NB4 (cell line): ENCODE measurements around the gene RTN4RL2.
"Not testable (repeated sequence)": the region's sequence is repeated elsewhere in the genome, so short reads cannot be mapped to it uniquely, and the experiment has no call there.

Source experiments
- DNase-seq: peaks from one replicate; pipeline ENCODE4 v3.0.0; 2010; ENCODE audit warnings: low read depth
- H3K4me3 ChIP-seq: one replicate; pipeline ENCODE4 v1.5.1; 2011; ENCODE audit warnings: mild to moderate bottlenecking, low read depth, low read length, moderate library complexity
- MYC ChIP-seq: IDR thresholded peaks from 2 replicates; pipeline ENCODE4 v1.6.1; 2011; ENCODE audit warnings: low read depth, low read length
- POLR2A ChIP-seq: IDR thresholded peaks from 2 replicates; pipeline ENCODE4 v1.6.1; 2011; ENCODE audit warnings: mild to moderate bottlenecking; ENCODE audit not compliant: insufficient read length; ENCODE audit errors: extremely low read depth
- TF ChIP-seq, protein P1 (sequence below): IDR thresholded peaks from 2 replicates; pipeline ENCODE4 v1.6.1; 2011; ENCODE audit warnings: low read depth, low read length
- TF ChIP-seq, protein P2 (sequence below): IDR thresholded peaks from one replicate; pipeline ENCODE4 v1.5.1; 2012; ENCODE audit warnings: low read depth, low read length

Gene RTN4RL2

DNA sequence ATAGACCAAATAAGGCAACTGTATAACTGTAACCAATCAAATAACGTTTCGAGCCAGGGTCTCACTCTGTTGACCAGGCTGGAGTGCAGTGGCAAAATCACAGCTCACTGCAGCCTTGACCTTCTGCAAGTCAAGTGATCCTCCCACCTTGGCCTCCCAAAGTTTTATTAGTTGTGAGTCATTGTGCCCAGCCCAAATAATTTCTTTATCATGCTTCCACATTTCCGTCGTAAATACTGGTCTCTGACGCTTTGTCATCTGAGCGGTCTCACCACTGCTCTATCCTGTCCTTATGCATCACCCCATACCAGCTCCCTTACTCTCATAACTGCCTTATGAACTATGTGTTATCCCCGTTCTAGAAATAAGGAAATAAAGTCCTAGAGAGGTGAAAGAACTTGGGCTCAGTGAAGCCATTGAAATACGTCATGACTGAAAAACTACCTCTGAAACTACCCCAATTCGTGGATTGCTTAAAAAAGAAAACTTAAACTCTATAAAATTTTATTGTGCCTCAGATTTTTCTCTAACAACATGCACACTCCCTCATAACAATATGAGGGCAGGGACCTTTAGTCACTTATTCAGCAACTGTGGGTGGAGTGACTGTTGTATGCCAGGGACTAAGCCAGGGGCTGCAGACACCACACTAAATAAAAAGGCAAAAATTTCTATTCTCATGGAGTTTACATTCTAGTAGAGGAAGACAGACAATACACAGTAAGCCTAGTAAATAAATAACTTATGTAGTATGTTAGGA lies 15.8 kb upstream of the RTN4RL2 start:
- peak; percentile 92 for DNase-seq
- H3K4me3 ChIP-seq: no peak overlapping the region
- TF ChIP-seq, protein P1, sequence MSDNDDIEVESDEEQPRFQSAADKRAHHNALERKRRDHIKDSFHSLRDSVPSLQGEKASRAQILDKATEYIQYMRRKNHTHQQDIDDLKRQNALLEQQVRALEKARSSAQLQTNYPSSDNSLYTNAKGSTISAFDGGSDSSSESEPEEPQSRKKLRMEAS: no peak
- TF ChIP-seq MYC (no peak), POLR2A (no peak)
- TF ChIP-seq, protein P2, sequence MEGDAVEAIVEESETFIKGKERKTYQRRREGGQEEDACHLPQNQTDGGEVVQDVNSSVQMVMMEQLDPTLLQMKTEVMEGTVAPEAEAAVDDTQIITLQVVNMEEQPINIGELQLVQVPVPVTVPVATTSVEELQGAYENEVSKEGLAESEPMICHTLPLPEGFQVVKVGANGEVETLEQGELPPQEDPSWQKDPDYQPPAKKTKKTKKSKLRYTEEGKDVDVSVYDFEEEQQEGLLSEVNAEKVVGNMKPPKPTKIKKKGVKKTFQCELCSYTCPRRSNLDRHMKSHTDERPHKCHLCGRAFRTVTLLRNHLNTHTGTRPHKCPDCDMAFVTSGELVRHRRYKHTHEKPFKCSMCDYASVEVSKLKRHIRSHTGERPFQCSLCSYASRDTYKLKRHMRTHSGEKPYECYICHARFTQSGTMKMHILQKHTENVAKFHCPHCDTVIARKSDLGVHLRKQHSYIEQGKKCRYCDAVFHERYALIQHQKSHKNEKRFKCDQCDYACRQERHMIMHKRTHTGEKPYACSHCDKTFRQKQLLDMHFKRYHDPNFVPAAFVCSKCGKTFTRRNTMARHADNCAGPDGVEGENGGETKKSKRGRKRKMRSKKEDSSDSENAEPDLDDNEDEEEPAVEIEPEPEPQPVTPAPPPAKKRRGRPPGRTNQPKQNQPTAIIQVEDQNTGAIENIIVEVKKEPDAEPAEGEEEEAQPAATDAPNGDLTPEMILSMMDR: no peak

DNA sequence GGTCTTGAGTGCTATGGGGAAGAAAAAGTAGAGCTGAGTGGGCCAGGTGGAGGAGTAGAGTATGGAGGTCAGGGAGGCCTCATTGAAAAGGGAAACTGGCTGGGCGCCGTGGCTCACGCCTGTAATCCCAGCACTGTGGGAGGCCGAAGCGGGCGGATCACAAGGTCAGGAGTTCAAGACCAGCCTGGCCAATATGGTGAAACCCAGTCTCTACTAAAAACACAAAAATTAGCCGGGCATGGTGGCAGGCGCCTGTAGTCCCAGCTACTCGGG lies 15.3 kb upstream of the RTN4RL2 start:
- peak; percentile 50 for DNase-seq
- not testable (repeated sequence) for H3K4me3 ChIP-seq

DNA sequence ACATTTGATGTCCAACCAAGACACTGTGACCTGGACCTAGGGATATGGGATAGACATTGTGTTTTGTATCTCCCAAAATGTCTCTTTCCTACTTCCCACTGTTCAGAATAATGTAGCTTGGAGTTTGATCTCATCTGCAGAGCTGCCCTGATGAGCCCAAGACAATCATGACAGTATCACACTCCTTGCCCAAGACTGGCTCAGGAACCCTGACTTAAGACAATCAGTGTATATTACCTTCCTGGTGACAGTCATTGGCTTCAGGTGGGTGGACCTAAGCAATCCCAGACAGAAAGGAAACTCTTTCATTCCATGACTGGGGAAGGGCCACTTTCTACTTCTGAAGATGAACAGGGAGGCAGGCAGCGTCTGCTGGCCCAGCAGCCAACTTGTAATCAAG lies 14.3 kb upstream of the RTN4RL2 start:
- TF ChIP-seq, protein P2: no peak
- DNase-seq: no peak
- H3K4me3 ChIP-seq: no peak overlapping the region

DNA sequence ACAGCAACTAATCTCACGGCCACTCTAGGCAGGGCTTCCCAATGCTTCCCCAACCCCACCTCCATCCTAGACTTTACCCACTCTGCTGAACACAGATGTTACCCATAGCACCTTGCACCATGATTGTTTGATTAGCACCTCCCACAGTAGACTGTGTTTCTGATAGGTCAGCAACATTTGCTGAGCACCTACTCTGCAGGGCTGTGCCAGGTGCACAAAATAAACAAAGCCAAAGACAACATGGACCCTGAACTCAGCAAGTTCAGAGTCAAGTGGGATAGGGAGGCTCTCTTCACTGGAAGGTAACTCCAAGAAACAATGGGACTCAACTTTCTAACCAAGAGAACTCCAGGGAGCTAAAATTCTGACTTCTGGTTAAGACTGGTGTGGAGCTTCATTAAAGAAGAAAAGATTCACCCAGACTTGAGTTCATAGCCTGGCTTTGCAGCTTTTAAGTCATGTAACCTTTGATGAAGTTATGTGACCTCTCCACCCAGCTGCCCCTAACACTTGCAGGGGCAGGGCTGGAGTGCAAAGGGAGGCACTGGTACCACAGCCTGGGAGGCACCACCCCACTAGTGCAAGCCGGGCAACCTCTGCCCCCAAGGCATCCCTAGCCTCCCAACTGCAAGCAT lies 6.7 kb upstream of the RTN4RL2 start:
- H3K4me3 ChIP-seq: no peak overlapping the region
- TF ChIP-seq MYC (no peak), POLR2A (no peak)
- TF ChIP-seq, protein P1: no peak
- TF ChIP-seq, protein P2: no peak
- DNase-seq: no peak

DNA sequence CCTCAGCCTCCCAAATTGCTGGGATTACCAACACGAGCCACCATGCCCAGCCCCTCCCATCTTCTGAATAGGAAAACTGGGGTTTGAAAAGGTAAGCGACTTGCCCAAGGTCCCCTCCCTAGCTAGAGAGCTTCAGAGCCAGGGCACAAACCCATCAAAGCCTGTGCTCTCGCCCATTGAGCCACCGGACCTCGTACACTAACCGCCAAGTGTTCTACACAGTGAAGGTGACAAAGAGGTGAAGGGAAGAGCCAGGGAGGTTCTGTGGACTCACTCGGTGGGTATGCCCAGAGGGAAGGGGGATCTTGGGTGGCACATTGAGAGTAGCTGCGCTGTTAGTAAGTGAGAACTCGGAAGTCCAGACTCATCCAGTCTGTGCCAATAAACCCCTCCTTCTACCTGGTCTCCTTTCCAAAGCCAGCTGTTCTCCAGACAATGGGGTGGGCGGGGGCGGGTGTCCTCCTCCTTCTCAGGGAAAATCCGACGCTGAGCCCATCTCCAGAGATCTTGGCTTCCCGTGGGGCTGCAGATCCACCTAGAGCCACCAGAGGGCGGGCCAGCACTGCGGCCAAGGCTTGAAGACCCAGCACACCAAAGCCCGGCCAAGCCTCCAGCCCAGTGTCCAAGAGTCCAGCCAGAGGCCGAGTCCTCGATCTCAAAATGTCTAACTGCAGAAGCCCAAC lies 3.2 kb upstream of the RTN4RL2 start:
- no peak for TF ChIP-seq POLR2A
- TF ChIP-seq, protein P2: peak; percentile 98
- peak; percentile 82 for DNase-seq
- no peak overlapping the region for H3K4me3 ChIP-seq

DNA sequence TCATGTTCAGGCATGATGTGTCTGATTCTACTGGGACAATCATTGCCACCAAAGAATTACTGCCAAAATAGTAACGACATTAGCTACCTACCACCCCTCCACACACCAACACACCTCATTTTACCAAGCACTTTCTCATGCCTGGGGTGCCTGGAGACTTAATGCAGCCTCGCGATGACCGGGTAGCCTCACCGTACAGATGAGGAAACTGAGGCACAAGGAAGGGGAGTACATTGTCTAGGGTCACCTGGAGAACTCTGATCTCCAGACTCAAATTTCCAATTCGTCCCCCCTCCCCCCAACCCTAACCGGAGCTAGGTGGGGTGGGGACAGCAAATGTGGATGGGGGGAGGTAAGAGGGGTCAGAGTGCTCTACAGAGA lies 2.7 kb upstream of the RTN4RL2 start:
- TF ChIP-seq MYC (no peak), POLR2A (no peak)
- TF ChIP-seq, protein P2: no peak
- no peak for DNase-seq
- no peak overlapping the region for H3K4me3 ChIP-seq

DNA sequence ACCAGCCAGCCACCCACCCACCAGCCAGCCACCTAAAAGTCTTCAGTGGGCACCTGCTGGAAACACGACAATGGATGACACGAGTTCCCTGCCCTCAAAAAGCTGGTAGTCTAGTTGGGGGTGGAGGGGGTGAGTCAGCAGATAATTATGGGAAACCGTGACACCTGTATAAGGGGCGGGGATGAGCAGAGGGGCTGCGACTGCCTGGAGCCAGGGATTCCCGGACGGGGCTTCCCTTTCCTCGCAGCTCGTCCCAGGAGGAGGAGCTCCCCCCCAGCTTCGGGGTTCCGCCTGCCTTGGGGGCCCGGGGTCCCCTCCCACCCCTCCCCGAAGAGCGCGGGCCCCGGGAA lies 2.3 kb upstream of the RTN4RL2 start:
- no peak for DNase-seq
- H3K4me3 ChIP-seq: no peak overlapping the region
- TF ChIP-seq, protein P1: no peak
- TF ChIP-seq POLR2A (no peak), MYC (no peak)
- TF ChIP-seq, protein P2: no peak
